ENCODE measurements around the gene ICA1L. TPM values are rescaled to one million over a fixed set of nuclear protein-coding genes. Genes with fewer than 3 reads are reported as not detected.
"Not testable (repeated sequence)": the region's sequence is repeated elsewhere in the genome, so short reads cannot be mapped to it uniquely, and the experiment has no call there.

Gene ICA1L
- total RNA-seq, 4 donors from 2014 or later: 12.1 to 35.7 (median 17.5) TPM

DNA sequence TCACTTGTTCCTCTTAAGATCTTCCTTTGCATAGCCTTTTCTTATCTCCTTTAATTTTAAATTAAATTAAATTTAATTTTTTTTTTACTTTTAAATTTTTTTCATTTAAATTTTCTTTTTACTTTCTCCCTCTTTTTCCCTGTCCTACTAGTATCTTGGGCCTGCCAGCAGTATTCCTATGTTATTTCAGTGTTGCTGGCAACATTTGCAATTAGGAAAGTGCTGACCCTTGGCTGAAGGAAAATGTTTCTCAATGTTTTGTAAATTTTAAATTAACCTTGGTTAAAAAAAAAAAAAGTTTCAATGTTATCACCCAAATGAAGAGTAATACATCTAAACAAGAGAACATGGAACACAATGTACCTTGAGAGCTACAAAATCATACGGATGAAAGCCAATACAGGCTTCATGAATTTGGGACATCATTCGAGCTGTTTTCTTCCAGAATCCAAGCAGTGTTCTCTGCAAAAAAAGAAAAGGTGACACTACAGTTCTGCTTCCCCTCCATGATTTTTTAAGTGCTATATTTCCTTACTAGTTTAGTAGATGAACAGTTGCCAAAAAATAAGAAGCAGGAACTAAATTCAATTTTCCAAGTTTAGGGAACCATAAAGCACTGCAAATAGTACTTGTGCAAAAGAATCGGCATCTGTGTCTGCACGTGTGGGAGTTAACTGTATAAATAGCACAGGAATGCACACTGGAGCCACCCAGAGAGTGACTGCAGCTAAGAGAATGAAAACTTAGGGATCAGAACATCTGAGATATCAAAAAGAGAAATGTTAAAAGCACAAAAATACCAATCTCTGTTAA is 55.8 kb downstream of the ICA1L start:
- Histone ChIP-seq H3K27ac (peak overlapping the region in 2 of 3 donors; percentile 64 to 82), H3K4me1 (peaks cover 15 to 16% of the 10 kb centered on the region in 2 donors), H3K36me3 (no peaks in the 10 kb centered on the region), H3K9me3 (no peaks in the 10 kb centered on the region), H3K4me3 (replicated peaks in 1 of 3) (no peak overlapping the region), H3K27me3 (no peaks in the 10 kb centered on the region)
- WGBS, 2 donors: 28% methylated on average over 4 of the region's 4 CpGs
- TF ChIP-seq POLR2A (IDR thresholded peaks at IDR 0.05): no peak
- TF ChIP-seq, protein P1, sequence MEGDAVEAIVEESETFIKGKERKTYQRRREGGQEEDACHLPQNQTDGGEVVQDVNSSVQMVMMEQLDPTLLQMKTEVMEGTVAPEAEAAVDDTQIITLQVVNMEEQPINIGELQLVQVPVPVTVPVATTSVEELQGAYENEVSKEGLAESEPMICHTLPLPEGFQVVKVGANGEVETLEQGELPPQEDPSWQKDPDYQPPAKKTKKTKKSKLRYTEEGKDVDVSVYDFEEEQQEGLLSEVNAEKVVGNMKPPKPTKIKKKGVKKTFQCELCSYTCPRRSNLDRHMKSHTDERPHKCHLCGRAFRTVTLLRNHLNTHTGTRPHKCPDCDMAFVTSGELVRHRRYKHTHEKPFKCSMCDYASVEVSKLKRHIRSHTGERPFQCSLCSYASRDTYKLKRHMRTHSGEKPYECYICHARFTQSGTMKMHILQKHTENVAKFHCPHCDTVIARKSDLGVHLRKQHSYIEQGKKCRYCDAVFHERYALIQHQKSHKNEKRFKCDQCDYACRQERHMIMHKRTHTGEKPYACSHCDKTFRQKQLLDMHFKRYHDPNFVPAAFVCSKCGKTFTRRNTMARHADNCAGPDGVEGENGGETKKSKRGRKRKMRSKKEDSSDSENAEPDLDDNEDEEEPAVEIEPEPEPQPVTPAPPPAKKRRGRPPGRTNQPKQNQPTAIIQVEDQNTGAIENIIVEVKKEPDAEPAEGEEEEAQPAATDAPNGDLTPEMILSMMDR (IDR thresholded peaks at IDR 0.05): no peak
- intact Hi-C loops (cut with DNase I): no loop called here
- DNase-seq: peak; percentile 27 to 32

DNA sequence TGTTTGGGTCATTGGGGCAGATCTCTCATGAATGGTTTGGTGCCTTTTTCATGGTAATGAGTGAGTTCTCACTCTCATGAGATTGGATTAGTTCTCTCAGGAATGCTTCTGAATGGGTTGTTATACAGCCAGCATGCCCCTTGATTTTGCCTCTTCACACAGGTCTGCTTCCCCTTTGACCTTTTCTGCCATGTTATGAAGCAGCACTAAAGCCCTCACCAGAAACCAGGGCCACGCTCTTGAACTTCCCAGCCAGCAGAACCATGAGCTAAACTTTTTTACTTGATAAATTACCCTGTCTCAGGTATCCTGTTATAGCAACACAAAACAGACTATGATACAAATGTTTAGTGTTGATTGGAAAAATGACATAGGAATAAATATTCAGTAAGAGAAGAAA is 57.3 kb downstream of the ICA1L start:
- Histone ChIP-seq H3K27me3 (no peaks in the 10 kb centered on the region), H3K27ac (no peak overlapping the region), H3K4me3 (replicated peaks in 1 of 3) (no peak overlapping the region), H3K9me3 (no peaks in the 10 kb centered on the region), H3K36me3 (no peaks in the 10 kb centered on the region), H3K4me1 (peaks cover 15 to 16% of the 10 kb centered on the region in 2 donors)
- TF ChIP-seq, protein P1 (IDR thresholded peaks at IDR 0.05): no peak
- no peak for TF ChIP-seq POLR2A (IDR thresholded peaks at IDR 0.05)
- intact Hi-C loops (cut with DNase I): no loop called here
- DNase-seq: no peak
- WGBS, 2 donors: 97 to 100% methylated on average over 1 of the region's 1 CpG

DNA sequence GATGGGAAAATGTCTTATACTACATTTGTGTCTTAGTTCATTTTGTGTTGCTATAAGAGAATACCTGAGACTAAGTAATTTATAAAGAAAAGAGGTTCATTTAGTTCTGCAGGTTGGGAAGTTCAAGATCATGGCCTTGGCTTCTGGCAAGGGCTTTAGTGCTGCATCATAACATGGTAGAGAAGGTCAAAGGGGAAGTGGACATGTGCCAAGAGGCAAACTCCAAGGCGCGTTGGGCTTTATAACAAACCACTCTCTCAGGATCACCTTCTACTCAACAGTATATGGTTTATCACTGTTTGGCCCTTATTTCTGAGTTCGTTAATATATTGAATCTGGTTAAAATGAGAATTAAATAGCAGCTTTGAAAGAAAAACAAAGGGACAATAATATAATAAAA is 58.2 kb downstream of the ICA1L start:
- no peak overlapping the region for H3K4me3 ChIP-seq (replicated peaks in 1 of 3)
- 95 to 100% methylated on average over 3 of the region's 3 CpGs for WGBS, 2 donors
- no peaks in the 10 kb centered on the region for H3K36me3 ChIP-seq
- H3K27ac ChIP-seq: no peak overlapping the region
- no peaks in the 10 kb centered on the region for H3K9me3 ChIP-seq
- DNase-seq: no peak
- intact Hi-C loops (cut with DNase I): no loop called here
- H3K4me1 ChIP-seq: peaks cover 15 to 16% of the 10 kb centered on the region in 2 donors
- no peaks in the 10 kb centered on the region for H3K27me3 ChIP-seq
- TF ChIP-seq POLR2A (IDR thresholded peaks at IDR 0.05): no peak
- TF ChIP-seq, protein P1 (IDR thresholded peaks at IDR 0.05): no peak

DNA sequence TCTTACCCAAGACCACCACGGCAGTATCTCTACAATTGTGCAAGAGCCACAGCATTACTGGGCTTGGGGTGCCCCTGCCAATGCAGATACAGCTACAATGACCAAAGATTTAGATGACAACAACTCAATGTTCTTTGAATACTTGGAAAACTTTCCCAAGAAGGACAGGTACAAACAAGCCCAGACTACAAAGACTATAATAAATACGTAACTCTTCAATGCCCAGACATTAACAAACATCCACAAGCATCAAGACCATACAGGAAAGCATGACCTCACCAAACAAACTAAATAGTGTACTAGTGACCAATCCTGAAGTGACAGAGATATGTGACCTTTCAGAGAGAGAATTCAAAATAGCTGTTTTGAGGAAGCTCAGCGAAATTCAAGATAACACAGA is 62.8 kb downstream of the ICA1L start:
- no peaks in the 10 kb centered on the region for H3K27me3 ChIP-seq
- intact Hi-C loops (cut with DNase I): no loop called here
- no peak for DNase-seq
- no peak for TF ChIP-seq POLR2A (IDR thresholded peaks at IDR 0.05)
- no peak overlapping the region for H3K27ac ChIP-seq
- H3K9me3 ChIP-seq: no peaks in the 10 kb centered on the region
- H3K4me1 ChIP-seq: peaks cover 7 to 10% of the 10 kb centered on the region in 2 donors
- H3K4me3 ChIP-seq (replicated peaks in 1 of 3): no peak overlapping the region
- WGBS, 2 donors: 96 to 97% methylated on average over 3 of the region's 3 CpGs
- no peaks in the 10 kb centered on the region for H3K36me3 ChIP-seq

DNA sequence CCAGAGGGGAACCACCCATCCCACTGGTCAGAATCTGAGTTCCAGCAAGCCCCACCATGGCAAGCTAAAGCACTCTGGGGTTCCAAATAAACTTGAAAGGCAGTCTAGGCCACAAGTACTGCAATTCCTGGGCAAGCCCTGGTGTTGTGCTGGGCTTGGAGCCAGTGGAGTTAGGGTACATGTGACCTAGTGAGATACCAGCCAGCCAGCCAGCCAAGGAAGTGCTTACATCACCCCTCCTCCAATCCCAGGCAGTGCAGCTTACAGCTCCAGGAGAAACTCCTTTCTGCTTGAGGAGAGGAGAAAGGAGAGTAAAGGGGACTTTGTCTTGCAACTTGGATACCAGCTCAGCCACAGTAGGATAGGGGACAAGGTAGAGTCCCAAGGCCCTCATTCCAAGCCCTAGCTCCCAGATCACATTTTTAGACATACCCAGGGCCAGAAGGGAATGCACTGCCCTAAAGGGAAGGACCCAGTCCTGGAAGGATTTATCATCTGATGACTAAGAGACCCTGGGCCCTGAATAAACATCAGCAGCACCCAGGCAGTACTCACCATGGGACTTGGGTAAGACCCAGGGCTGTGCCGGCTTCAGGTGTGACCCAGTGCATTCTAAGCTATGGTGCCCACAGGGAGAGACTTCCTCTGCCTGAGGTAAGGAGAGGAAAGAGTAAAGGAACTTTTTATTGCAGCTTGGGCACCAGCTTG is 64.0 kb downstream of the ICA1L start:
- H3K27me3 ChIP-seq; H3K4me1 ChIP-seq; H3K9me3 ChIP-seq; intact Hi-C loops (cut with DNase I); H3K36me3 ChIP-seq; H3K4me3 ChIP-seq (replicated peaks in 1 of 3): not testable (repeated sequence)
- peak; percentile 93 to 96 for DNase-seq
- 63 to 88% methylated on average over 1 of the region's 1 CpG for WGBS, 2 donors
- peak overlapping the region; percentile 47 to 72 (median 66) for H3K27ac ChIP-seq

DNA sequence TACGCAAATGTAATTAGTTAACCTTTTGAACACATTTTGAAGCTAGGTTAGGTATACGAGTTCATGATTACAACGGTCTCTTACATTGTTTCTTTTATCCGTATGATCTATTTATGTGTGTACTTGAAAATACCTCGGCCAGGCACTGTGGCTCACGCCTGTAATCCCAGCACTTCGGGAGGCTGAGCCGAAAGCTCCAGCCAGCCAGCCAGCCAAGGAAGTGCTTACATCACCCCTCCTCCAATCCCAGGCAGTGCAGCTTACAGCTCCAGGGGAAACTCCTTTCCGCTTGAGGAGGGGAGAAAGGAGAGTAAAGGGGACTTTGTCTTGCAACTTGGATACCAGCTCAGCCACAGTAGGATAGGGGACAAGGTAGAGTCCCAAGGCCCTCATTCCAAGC is 65.7 kb downstream of the ICA1L start:
- WGBS, 2 donors: 67 to 69% methylated on average over 9 of the region's 9 CpGs
- intact Hi-C loops (cut with DNase I); H3K27ac ChIP-seq; H3K27me3 ChIP-seq; H3K36me3 ChIP-seq; H3K4me3 ChIP-seq (replicated peaks in 1 of 3); H3K9me3 ChIP-seq: not testable (repeated sequence)
- peaks cover 13 to 14% of the 10 kb centered on the region in 2 donors for H3K4me1 ChIP-seq
- peak; percentile 22 to 24 for DNase-seq

All from thyroid gland (tissue), 4 donors.